Neuronal stem cell (in vitro differentiated cells): ENCODE measurements around the gene HOXB7.
A peak's percentile ranks its signal among the peaks of the same experiment; 100 is the strongest.

ENCODE experiments used
- DNase-seq: peaks from one replicate; pipeline ENCODE4 v3.0.0-alpha.2; 2013; ENCODE audit warnings: low spot score
- H2AFZ ChIP-seq: one replicate; pipeline ENCODE4 v1.6.1; 2013; ENCODE audit warnings: mild to moderate bottlenecking, low read length, inconsistent platforms
- H2AK5ac ChIP-seq: 2 replicates; pipeline ENCODE4 v1.6.1; 2013; ENCODE audit warnings: low read depth, mild to moderate bottlenecking, inconsistent platforms, low read length, moderate library complexity, mixed read lengths
- H2BK120ac ChIP-seq: 2 replicates; pipeline ENCODE4 v1.6.1; 2013; ENCODE audit warnings: low read depth, mild to moderate bottlenecking, inconsistent platforms, low read length, moderate library complexity, mixed read lengths
- H2BK12ac ChIP-seq: one replicate; pipeline ENCODE4 v1.6.1; 2013; ENCODE audit warnings: low read length, inconsistent platforms
- H2BK15ac ChIP-seq: 2 replicates; pipeline ENCODE4 v1.6.1; 2013; ENCODE audit warnings: mild to moderate bottlenecking, low read length, inconsistent platforms, mixed read lengths
- H2BK5ac ChIP-seq: one replicate; pipeline ENCODE4 v1.6.1; 2013; ENCODE audit warnings: inconsistent platforms, mild to moderate bottlenecking, low read length, moderate library complexity
- H3K14ac ChIP-seq: one replicate; pipeline ENCODE4 v1.6.1; 2013; ENCODE audit warnings: low read length, inconsistent platforms
- H3K18ac ChIP-seq: 2 replicates; pipeline ENCODE4 v1.6.1; 2013; ENCODE audit warnings: low read length, inconsistent platforms
- H3K23ac ChIP-seq: 2 replicates; pipeline ENCODE4 v1.6.1; 2013; ENCODE audit warnings: low read depth, mild to moderate bottlenecking, mixed read lengths, low read length, inconsistent platforms; ENCODE audit not compliant: poor library complexity
- H3K27ac ChIP-seq: replicated peaks from 3 replicates; pipeline ENCODE4 v1.5.1; 2013; ENCODE audit warnings: low read length, inconsistent platforms
- H3K27me3 ChIP-seq, 3 experiments: 2 replicates each; pipeline ENCODE4 v1.6.1; 2013; ENCODE audit warnings: low read length in 3 of 3, mild to moderate bottlenecking in 2 of 3, inconsistent platforms in 1 of 3, low read depth in 1 of 3, mixed read lengths in 1 of 3, moderate library complexity in 1 of 3; ENCODE audit not compliant: control insufficient read depth in 3 of 3, insufficient read depth in 3 of 3
- H3K36me3 ChIP-seq, 2 donors: replicated peaks in 1 of 2; 2 replicates each; pipeline ENCODE4 v1.6.1; 2013; ENCODE audit warnings: low read length in 2 of 2; ENCODE audit not compliant: control insufficient read depth in 2 of 2, insufficient read depth in 2 of 2
- H3K4ac ChIP-seq: 2 replicates; pipeline ENCODE4 v1.6.1; 2013; ENCODE audit warnings: inconsistent platforms, mild to moderate bottlenecking, low read length, moderate library complexity
- H3K4me1 ChIP-seq, 2 donors: 1 replicate in 1 of 2; 2 replicates in 1 of 2; pipeline ENCODE4 v1.6.1; 2013; ENCODE audit warnings: low read length in 2 of 2, low read depth in 1 of 2; ENCODE audit not compliant: control insufficient read depth in 2 of 2, insufficient read depth in 1 of 2
- H3K4me2 ChIP-seq: one replicate; pipeline ENCODE4 v1.6.1; 2013; ENCODE audit warnings: mild to moderate bottlenecking, low read length, inconsistent platforms; ENCODE audit not compliant: insufficient read depth, poor library complexity, severe bottlenecking
- H3K4me3 ChIP-seq, 2 donors: 2 replicates each; pipeline ENCODE4 v1.5.1; 2013; ENCODE audit warnings: low read length in 2 of 2, mild to moderate bottlenecking in 2 of 2, inconsistent platforms in 1 of 2, moderate library complexity in 1 of 2
- H3K79me1 ChIP-seq: one replicate; pipeline ENCODE4 v1.6.1; 2013; ENCODE audit warnings: low read depth, mild to moderate bottlenecking, inconsistent platforms, low read length, moderate library complexity
- H3K9ac ChIP-seq: one replicate; pipeline ENCODE4 v1.6.1; 2013; ENCODE audit warnings: mild to moderate bottlenecking, low read depth, low read length, inconsistent platforms; ENCODE audit not compliant: poor library complexity
- H3K9me3 ChIP-seq, 2 donors: replicated peaks in 1 of 2; 2 replicates each; pipeline versions ENCODE3 to v1.6.1; 2013; ENCODE audit warnings: low read length in 2 of 2, mild to moderate bottlenecking in 2 of 2, inconsistent platforms in 1 of 2, low read depth in 1 of 2, mixed read lengths in 1 of 2, moderate library complexity in 1 of 2; ENCODE audit not compliant: control insufficient read depth in 2 of 2, insufficient read depth in 1 of 2
- H4K8ac ChIP-seq: one replicate; pipeline ENCODE4 v1.6.1; 2013; ENCODE audit warnings: low read depth, mild to moderate bottlenecking, inconsistent platforms, low read length, moderate library complexity
- H4K91ac ChIP-seq: one replicate; pipeline ENCODE4 v1.6.1; 2013; ENCODE audit warnings: low read length, low read depth, mild to moderate bottlenecking, inconsistent platforms; ENCODE audit not compliant: poor library complexity
- WGBS, 2 donors: extraction: QIAGEN DNeasy Blood & Tissue Kit; methylation state at CpG; one replicate each; pipeline ENCODE4 v1.1.7; 2013; ENCODE audit warnings: missing lambda C conversion rate in 2 of 2, mixed read lengths in 1 of 2; ENCODE audit not compliant: insufficient read length in 2 of 2, insufficient replicate concordance in 1 of 2; ENCODE audit errors: extremely low coverage in 2 of 2; 5-methylcytosine and 5-hydroxymethylcytosine counted together

The HOXB7 gene

GRCh38 chr17:48624118-48624517 is 13.3 kb upstream of the HOXB7 start:
- no peak for DNase-seq
- Histone ChIP-seq H3K14ac (no peak overlapping the region), H4K91ac (no peak overlapping the region), H3K27me3 (peaks cover 68 to 100% (median 100%) of the 10 kb centered on the region in 3 experiments), H3K18ac (no peak overlapping the region), H3K9me3 (peaks cover 0 to 10% of the 10 kb centered on the region in 2 donors), H3K27ac (no peak overlapping the region), H2BK15ac (no peak overlapping the region), H3K23ac (no peak overlapping the region), H3K4me2 (no peak overlapping the region), H2BK120ac (no peak overlapping the region), H3K4me3 (no peak overlapping the region), H3K4me1 (peaks cover 0 to 4% of the 10 kb centered on the region in 2 donors), H4K8ac (no peak overlapping the region), H2BK5ac (no peak overlapping the region), H3K36me3 (no peaks in the 10 kb centered on the region), H3K79me1 (no peaks in the 10 kb centered on the region), H2AK5ac (no peak overlapping the region), H2AFZ (no peak overlapping the region), H3K4ac (no peak overlapping the region), H2BK12ac (no peak overlapping the region), H3K9ac (no peak overlapping the region)
- no CpG with 5 or more reads among the region's 5 CpGs for whole genome bisulfite sequencing, 2 donors

GRCh38 chr17:48623583-48623982 is 12.8 kb upstream of the HOXB7 start:
- H3K4me2 ChIP-seq, result no peak overlapping the region
- no peak overlapping the region for H3K23ac ChIP-seq
- H3K36me3 ChIP-seq, result no peaks in the 10 kb centered on the region
- no peak overlapping the region for H2AK5ac ChIP-seq
- H3K27ac ChIP-seq, result no peak overlapping the region
- H2AFZ ChIP-seq, result no peak overlapping the region
- peak overlapping the region in 1 of 2 donors; percentile 55 for H3K4me3 ChIP-seq
- peaks cover 0 to 10% of the 10 kb centered on the region in 2 donors for H3K9me3 ChIP-seq
- no peak overlapping the region for H4K8ac ChIP-seq
- H2BK5ac ChIP-seq, result no peak overlapping the region
- no peak overlapping the region for H3K14ac ChIP-seq
- no peak overlapping the region for H4K91ac ChIP-seq
- H3K4me1 ChIP-seq, result peaks cover 0 to 4% of the 10 kb centered on the region in 2 donors
- no peak overlapping the region for H2BK12ac ChIP-seq
- no CpG with 5 or more reads among the region's 4 CpGs for WGBS, 2 donors
- no peak for DNase-seq
- H3K4ac ChIP-seq, result no peak overlapping the region
- H3K27me3 ChIP-seq, result peaks cover 68 to 100% (median 99%) of the 10 kb centered on the region in 3 experiments
- H2BK120ac ChIP-seq, result no peak overlapping the region
- no peaks in the 10 kb centered on the region for H3K79me1 ChIP-seq
- H3K9ac ChIP-seq, result no peak overlapping the region
- no peak overlapping the region for H2BK15ac ChIP-seq
- no peak overlapping the region for H3K18ac ChIP-seq

DNA sequence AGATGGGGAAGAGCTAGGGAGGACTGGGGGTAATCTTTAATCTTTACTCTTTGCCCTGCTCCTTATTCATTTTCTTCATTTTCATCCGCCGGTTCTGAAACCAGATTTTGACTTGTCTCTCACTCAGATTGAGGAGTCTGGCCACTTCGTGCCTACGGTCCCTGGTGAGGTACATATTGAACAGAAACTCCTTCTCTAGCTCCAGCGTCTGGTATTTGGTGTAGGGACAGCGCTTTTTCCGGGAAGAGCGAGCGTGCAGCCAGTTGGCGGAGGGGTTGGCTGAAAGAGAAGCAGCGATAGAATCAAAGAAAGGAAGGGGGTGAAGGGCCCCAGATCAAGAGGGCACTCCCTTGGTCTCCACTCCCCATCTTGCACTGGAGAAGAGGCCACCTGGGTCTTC is 12.0 kb upstream of the HOXB7 start:
- Histone ChIP-seq H3K4me3 (no peak overlapping the region), H3K4ac (no peak overlapping the region), H3K36me3 (no peaks in the 10 kb centered on the region), H3K23ac (no peak overlapping the region), H3K18ac (no peak overlapping the region), H3K79me1 (no peaks in the 10 kb centered on the region), H2AK5ac (no peak overlapping the region), H3K27me3 (peaks cover 72 to 100% (median 99%) of the 10 kb centered on the region in 3 experiments), H2AFZ (no peak overlapping the region), H3K27ac (no peak overlapping the region), H3K4me2 (no peak overlapping the region), H4K8ac (no peak overlapping the region), H3K9me3 (peaks cover 0 to 10% of the 10 kb centered on the region in 2 donors), H2BK15ac (no peak overlapping the region), H3K9ac (no peak overlapping the region), H2BK120ac (no peak overlapping the region), H3K4me1 (peaks cover 0 to 4% of the 10 kb centered on the region in 2 donors), H4K91ac (no peak overlapping the region), H2BK12ac (no peak overlapping the region), H2BK5ac (no peak overlapping the region), H3K14ac (no peak overlapping the region)
- DNase-seq, result no peak
- no CpG with 5 or more reads among the region's 11 CpGs for whole genome bisulfite sequencing, 2 donors

- Histone ChIP-seq H3K27ac (no peak overlapping the region), H3K9me3 (peaks cover 0 to 10% of the 10 kb centered on the region in 2 donors), H3K9ac (no peak overlapping the region), H3K4me2 (no peak overlapping the region), H2BK12ac (no peak overlapping the region), H3K23ac (no peak overlapping the region), H3K4me3 (no peak overlapping the region), H3K4me1 (peaks cover 0 to 4% of the 10 kb centered on the region in 2 donors), H3K27me3 (peaks cover 74 to 100% (median 99%) of the 10 kb centered on the region in 3 experiments), H4K8ac (no peak overlapping the region), H2BK15ac (no peak overlapping the region), H3K18ac (no peak overlapping the region), H3K36me3 (no peaks in the 10 kb centered on the region), H2AK5ac (no peak overlapping the region), H4K91ac (no peak overlapping the region), H3K4ac (no peak overlapping the region), H2AFZ (no peak overlapping the region), H3K14ac (no peak overlapping the region), H2BK120ac (no peak overlapping the region), H2BK5ac (no peak overlapping the region), H3K79me1 (no peaks in the 10 kb centered on the region)
- DNase-seq, result no peak
- no CpG with 5 or more reads among the region's 41 CpGs for WGBS, 2 donors
Measured at GRCh38 chr17:48621410-48622392, 10.9 kb upstream of the HOXB7 start.
